ENCODE measurements around the gene DYNLT1. TPM values are rescaled to one million over a fixed set of nuclear protein-coding genes. Genes with fewer than 3 reads are reported as not detected.

Gene DYNLT1
- total RNA-seq, 1 donor = 54.3 TPM

DNA sequence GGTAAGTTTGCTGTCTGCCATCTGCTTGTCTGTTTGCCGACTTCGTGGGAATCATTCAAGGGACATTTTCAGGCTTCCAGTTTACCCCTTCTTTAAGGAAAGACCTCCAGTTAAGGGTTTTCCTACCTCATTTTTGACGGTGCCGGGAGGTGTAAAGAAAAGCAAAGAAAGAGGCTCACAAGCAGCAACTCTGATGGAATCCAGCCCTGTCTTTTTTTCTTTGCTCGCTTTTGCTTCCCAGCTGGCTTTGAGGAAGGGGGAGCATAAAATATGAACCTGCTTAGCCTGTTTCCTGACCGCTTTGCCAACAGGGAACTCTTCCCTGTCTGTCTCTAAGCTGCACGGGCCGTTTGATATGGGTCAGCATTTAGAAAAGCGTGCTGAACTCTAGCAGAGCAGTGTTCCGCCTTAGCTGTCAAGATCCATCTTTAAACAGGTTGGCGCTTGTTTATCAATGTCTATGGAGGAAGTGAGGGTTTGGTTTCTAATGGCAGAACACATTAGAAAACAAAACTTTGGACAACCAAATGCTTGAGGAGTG, 19.2 kb upstream of the DYNLT1 start:
- Histone ChIP-seq H3K4me2 (ENCODE audit: insufficient read depth, low read length) (no peak overlapping the region), H3K4me1 (ENCODE audit: insufficient read depth, low read length) (peaks cover 8% of the 10 kb centered on the region), H3K9me3 (ENCODE audit: low read depth, low read length) (no peaks in the 10 kb centered on the region), H3K27me3 (ENCODE audit: insufficient read depth, low read length) (no peaks in the 10 kb centered on the region), H3K4me3 (ENCODE audit: insufficient read depth, low read length) (no peak overlapping the region), H3K27ac (ENCODE audit: low read depth, low read length) (no peak overlapping the region), H4K20me1 (ENCODE audit: insufficient read depth, low read length) (no peaks in the 10 kb centered on the region), H2AFZ (ENCODE audit: low read length) (no peak overlapping the region), H3K79me2 (ENCODE audit: insufficient read depth, low read length) (no peaks in the 10 kb centered on the region), H3K36me3 (ENCODE audit: insufficient read depth, low read length) (no peaks in the 10 kb centered on the region)
- DNase-seq (ENCODE audit: insufficient read length, low spot score, missing footprints) = no peak
- TF ChIP-seq, protein P1, sequence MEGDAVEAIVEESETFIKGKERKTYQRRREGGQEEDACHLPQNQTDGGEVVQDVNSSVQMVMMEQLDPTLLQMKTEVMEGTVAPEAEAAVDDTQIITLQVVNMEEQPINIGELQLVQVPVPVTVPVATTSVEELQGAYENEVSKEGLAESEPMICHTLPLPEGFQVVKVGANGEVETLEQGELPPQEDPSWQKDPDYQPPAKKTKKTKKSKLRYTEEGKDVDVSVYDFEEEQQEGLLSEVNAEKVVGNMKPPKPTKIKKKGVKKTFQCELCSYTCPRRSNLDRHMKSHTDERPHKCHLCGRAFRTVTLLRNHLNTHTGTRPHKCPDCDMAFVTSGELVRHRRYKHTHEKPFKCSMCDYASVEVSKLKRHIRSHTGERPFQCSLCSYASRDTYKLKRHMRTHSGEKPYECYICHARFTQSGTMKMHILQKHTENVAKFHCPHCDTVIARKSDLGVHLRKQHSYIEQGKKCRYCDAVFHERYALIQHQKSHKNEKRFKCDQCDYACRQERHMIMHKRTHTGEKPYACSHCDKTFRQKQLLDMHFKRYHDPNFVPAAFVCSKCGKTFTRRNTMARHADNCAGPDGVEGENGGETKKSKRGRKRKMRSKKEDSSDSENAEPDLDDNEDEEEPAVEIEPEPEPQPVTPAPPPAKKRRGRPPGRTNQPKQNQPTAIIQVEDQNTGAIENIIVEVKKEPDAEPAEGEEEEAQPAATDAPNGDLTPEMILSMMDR (IDR thresholded peaks at IDR 0.05; ENCODE audit: extremely low read depth, low read depth, low read length) = no peak

- H3K27me3 ChIP-seq (ENCODE audit: insufficient read depth, low read length) = no peaks in the 10 kb centered on the region
- H3K27ac ChIP-seq (ENCODE audit: low read depth, low read length) = no peak overlapping the region
- no peaks in the 10 kb centered on the region for H4K20me1 ChIP-seq (ENCODE audit: insufficient read depth, low read length)
- H3K4me1 ChIP-seq (ENCODE audit: insufficient read depth, low read length) = peaks cover 8% of the 10 kb centered on the region
- no peak overlapping the region for H2AFZ ChIP-seq (ENCODE audit: low read length)
- DNase-seq (ENCODE audit: insufficient read length, low spot score, missing footprints) = no peak
- H3K9me3 ChIP-seq (ENCODE audit: low read depth, low read length) = no peaks in the 10 kb centered on the region
- TF ChIP-seq, protein P1 (IDR thresholded peaks at IDR 0.05; ENCODE audit: extremely low read depth, low read depth, low read length) = no peak
- H3K4me3 ChIP-seq (ENCODE audit: insufficient read depth, low read length) = no peak overlapping the region
- H3K36me3 ChIP-seq (ENCODE audit: insufficient read depth, low read length) = no peaks in the 10 kb centered on the region
- H3K79me2 ChIP-seq (ENCODE audit: insufficient read depth, low read length) = no peaks in the 10 kb centered on the region
- H3K4me2 ChIP-seq (ENCODE audit: insufficient read depth, low read length) = no peak overlapping the region
These were observed 18.5 kb upstream of the DYNLT1 start for GRCh38 chr6:158662954-158663624.

GRCh38 chr6:158662607-158662953, 18.0 kb upstream of the DYNLT1 start:
- Histone ChIP-seq H3K27ac (ENCODE audit: low read depth, low read length) (no peak overlapping the region), H2AFZ (ENCODE audit: low read length) (no peak overlapping the region)

DNA sequence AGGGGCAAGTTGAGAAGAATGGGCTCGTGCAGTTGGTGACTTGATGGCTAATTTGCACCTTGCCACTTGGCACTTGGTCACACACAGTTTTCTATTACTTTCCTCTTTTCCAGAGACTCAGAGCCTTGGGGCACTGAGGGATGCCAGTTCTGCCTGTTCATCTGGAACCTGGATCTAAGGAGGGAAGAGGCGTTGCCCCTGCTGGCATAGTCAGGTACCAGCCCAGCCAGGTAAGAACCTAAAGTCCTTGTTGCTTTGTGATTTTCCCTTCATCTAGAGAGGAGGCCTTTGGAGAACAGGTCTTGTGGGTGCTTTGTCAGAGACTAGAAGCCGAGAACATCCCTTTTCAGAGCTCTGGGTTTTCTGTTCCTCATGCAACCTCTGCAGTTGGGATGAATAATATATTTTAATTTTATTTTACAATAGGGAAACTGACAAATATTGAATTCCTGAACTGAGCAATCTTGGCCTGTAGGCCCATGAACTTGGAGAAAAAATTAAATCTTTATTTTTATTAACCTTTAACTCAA, 16.7 kb upstream of the DYNLT1 start:
- Histone ChIP-seq H3K79me2 (ENCODE audit: insufficient read depth, low read length) (no peaks in the 10 kb centered on the region), H3K27me3 (ENCODE audit: insufficient read depth, low read length) (no peaks in the 10 kb centered on the region), H3K4me1 (ENCODE audit: insufficient read depth, low read length) (peaks cover 11% of the 10 kb centered on the region), H3K4me2 (ENCODE audit: insufficient read depth, low read length) (no peak overlapping the region), H3K9me3 (ENCODE audit: low read depth, low read length) (no peaks in the 10 kb centered on the region), H4K20me1 (ENCODE audit: insufficient read depth, low read length) (no peaks in the 10 kb centered on the region), H2AFZ (ENCODE audit: low read length) (no peak overlapping the region), H3K27ac (ENCODE audit: low read depth, low read length) (no peak overlapping the region), H3K36me3 (ENCODE audit: insufficient read depth, low read length) (no peaks in the 10 kb centered on the region), H3K4me3 (ENCODE audit: insufficient read depth, low read length) (no peak overlapping the region)
- TF ChIP-seq, protein P1 (IDR thresholded peaks at IDR 0.05; ENCODE audit: extremely low read depth, low read depth, low read length) = no peak
- DNase-seq (ENCODE audit: insufficient read length, low spot score, missing footprints) = no peak

More at GRCh38 chr6:158662607-158662953, 18.0 kb upstream of the DYNLT1 start:
- Histone ChIP-seq H3K4me1 (ENCODE audit: insufficient read depth, low read length) (peaks cover 8% of the 10 kb centered on the region), H4K20me1 (ENCODE audit: insufficient read depth, low read length) (no peaks in the 10 kb centered on the region), H3K27me3 (ENCODE audit: insufficient read depth, low read length) (no peaks in the 10 kb centered on the region), H3K9me3 (ENCODE audit: low read depth, low read length) (no peaks in the 10 kb centered on the region), H3K4me3 (ENCODE audit: insufficient read depth, low read length) (no peak overlapping the region), H3K79me2 (ENCODE audit: insufficient read depth, low read length) (no peaks in the 10 kb centered on the region), H3K36me3 (ENCODE audit: insufficient read depth, low read length) (no peaks in the 10 kb centered on the region), H3K4me2 (ENCODE audit: insufficient read depth, low read length) (no peak overlapping the region)
- TF ChIP-seq, protein P1 (IDR thresholded peaks at IDR 0.05; ENCODE audit: extremely low read depth, low read depth, low read length) = no peak
- DNase-seq (ENCODE audit: insufficient read length, low spot score, missing footprints) = no peak
